Neural crest cell (in vitro differentiated cells): ENCODE data around the gene BPIFB6. TPM values are rescaled to one million over a fixed set of nuclear protein-coding genes. Genes with fewer than 3 reads are reported as not detected.

Source experiments
- DNase-seq: peaks from one replicate; pipeline ENCODE4 v3.0.0; 2021; ENCODE audit warnings: low read depth, mixed read lengths, low spot score
- H3K27ac Mint-ChIP-seq: one replicate; pipeline ENCODE4 v1.8.0; 2021; ENCODE audit warnings: mild to moderate bottlenecking, mixed read lengths; ENCODE audit not compliant: unreplicated experiment
- H3K27me3 Mint-ChIP-seq: 2 replicates; pipeline ENCODE4 v1.8.0; 2021; ENCODE audit warnings: low read depth, mild to moderate bottlenecking, mixed read lengths
- H3K36me3 Mint-ChIP-seq: 2 replicates; pipeline ENCODE4 v1.8.0; 2021; ENCODE audit warnings: low read depth, mild to moderate bottlenecking, mixed read lengths
- H3K4me1 Mint-ChIP-seq: 2 replicates; pipeline ENCODE4 v1.8.0; 2021; ENCODE audit warnings: mixed read lengths
- H3K4me3 Mint-ChIP-seq: one replicate; pipeline ENCODE4 v1.8.0; 2021; ENCODE audit warnings: mild to moderate bottlenecking, mixed read lengths
- H3K9me3 Mint-ChIP-seq: 2 replicates; pipeline ENCODE4 v1.8.0; 2021; ENCODE audit warnings: mixed read lengths
- total RNA-seq: library from RNA; stranded (reverse); gene quantifications from 2 replicates; pipeline ENCODE4 v1.2.1, GENCODE V29; 2021
- TF ChIP-seq, protein P1 (sequence below): fragments of 200-600 bp; sonication (generic); conservative IDR thresholded peaks from 2 replicates; pipeline ENCODE4 v1.5.0; 2021; ENCODE audit warnings: antibody characterized with exemption, mild to moderate bottlenecking

Gene BPIFB6
- total RNA-seq, 1 donor from 2014 or later: not detected

DNA sequence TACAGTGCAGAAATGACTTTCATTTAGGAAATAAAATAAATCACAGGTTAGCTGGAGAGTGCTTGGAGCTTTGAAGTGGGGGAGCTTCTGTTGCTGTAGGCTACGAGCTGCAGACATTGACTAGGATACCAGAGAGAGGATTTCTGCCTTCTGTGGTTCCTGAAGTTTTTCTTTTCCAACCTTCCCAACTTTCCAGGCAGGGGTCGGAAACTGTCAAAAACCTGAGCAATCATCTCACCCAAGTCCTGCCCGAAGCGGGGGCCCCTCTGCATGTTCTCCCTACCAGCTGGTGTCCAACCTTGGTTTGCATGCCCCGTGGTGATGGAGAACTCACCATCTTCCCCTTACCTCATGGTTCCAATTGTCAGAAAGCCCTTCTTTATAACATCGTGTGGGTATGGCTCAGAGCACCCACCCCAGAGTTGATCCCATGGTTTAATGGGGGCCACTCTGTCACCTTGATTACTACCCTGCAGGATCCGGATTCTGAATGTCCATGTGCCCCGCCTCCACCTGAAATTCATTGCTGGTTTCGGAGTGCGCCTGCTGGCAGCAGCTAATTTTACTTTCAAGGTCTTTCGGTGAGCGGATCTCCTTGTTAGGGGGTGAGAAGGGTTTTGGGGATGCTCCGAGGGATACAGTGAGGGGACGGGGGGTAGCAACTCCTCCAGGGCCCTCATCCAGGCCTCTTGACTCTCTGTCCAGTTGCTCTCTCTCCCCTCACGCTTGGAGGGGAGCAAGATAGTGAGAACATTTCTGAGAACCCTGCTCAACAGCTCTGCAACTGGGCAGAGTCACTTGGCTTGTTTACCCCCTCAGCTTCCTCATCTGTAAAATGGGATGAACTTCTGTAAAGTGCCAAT lies 18.9 kb upstream of the BPIFB6 start:
- H3K9me3 Mint-ChIP-seq: no peaks in the 10 kb centered on the region
- peaks cover 2% of the 10 kb centered on the region for H3K27me3 Mint-ChIP-seq
- no peak overlapping the region for H3K27ac Mint-ChIP-seq
- H3K4me3 Mint-ChIP-seq: no peak overlapping the region
- no peaks in the 10 kb centered on the region for H3K36me3 Mint-ChIP-seq
- TF ChIP-seq, protein P1, sequence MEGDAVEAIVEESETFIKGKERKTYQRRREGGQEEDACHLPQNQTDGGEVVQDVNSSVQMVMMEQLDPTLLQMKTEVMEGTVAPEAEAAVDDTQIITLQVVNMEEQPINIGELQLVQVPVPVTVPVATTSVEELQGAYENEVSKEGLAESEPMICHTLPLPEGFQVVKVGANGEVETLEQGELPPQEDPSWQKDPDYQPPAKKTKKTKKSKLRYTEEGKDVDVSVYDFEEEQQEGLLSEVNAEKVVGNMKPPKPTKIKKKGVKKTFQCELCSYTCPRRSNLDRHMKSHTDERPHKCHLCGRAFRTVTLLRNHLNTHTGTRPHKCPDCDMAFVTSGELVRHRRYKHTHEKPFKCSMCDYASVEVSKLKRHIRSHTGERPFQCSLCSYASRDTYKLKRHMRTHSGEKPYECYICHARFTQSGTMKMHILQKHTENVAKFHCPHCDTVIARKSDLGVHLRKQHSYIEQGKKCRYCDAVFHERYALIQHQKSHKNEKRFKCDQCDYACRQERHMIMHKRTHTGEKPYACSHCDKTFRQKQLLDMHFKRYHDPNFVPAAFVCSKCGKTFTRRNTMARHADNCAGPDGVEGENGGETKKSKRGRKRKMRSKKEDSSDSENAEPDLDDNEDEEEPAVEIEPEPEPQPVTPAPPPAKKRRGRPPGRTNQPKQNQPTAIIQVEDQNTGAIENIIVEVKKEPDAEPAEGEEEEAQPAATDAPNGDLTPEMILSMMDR: no peak
- DNase-seq: no peak
- H3K4me1 Mint-ChIP-seq: peaks cover 24% of the 10 kb centered on the region

DNA sequence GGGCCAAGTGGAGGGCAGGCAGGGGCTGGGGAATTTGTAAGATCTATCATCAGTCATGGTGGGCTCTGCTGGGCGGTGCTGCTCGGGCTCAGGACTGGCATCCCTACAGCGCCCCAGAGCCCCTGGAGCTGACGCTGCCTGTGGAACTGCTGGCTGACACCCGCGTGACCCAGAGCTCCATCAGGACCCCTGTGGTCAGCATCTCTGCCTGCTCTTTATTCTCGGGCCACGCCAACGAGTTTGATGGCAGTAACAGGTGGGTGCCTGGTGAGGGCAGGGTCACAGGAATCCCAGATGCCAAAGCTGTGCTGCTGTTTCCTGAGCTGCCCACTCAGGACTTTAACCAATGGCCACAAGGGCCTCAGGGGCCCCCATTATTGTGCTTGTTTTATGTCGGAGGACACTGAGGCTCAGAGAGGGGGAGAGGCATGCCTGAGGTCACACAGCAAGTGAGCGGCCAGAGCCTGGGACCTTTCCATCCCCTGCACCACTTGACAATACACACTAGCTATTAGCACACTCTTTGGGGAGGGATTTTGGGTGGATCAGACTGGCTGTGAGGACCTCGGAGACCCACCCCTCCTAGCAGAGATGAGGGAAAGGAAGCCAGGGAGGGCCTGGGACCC lies 17.6 kb upstream of the BPIFB6 start:
- TF ChIP-seq, protein P1: no peak
- H3K27me3 Mint-ChIP-seq: peaks cover 2% of the 10 kb centered on the region
- no peak for DNase-seq
- H3K27ac Mint-ChIP-seq: no peak overlapping the region
- no peak overlapping the region for H3K4me3 Mint-ChIP-seq
- H3K4me1 Mint-ChIP-seq: peaks cover 21% of the 10 kb centered on the region
- H3K9me3 Mint-ChIP-seq: no peaks in the 10 kb centered on the region
- no peaks in the 10 kb centered on the region for H3K36me3 Mint-ChIP-seq

DNA sequence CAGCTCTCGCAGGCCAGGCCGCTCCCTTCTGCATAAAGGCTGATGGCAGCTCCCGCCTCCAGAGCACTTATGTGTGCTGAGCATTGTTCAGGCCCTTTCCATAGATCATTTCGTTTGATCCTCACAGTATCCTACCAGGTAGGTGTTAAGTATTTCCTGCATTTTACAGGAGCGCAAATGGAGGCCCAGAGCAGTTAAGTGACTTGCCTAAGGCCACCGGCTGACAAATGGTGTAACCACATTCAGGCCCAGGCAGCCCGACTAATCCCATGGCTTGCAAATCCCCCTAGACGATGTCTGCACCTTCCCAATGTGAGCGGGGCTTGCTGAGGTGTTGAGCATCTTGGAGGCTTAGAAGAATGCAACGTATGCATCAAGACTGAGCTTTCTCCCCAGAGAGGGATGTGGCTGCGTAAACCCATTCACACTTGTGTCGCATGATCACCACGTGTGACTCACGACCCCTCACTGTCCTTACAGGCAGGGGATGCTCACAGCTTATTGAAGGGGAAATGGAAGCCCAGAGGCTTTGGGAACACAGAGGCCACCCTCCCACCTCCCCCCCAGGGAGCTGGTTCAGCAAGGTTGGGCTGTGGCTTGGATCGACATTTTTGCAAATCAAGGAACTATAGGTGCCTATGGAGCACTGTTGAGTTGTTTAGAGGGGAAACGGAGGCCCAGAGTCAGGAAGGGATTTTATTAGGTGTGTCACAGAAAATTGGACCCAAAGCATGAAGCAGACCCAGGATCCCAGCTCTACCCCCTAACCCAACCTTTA lies 16.9 kb upstream of the BPIFB6 start:
- DNase-seq: no peak
- peaks cover 2% of the 10 kb centered on the region for H3K27me3 Mint-ChIP-seq

DNA sequence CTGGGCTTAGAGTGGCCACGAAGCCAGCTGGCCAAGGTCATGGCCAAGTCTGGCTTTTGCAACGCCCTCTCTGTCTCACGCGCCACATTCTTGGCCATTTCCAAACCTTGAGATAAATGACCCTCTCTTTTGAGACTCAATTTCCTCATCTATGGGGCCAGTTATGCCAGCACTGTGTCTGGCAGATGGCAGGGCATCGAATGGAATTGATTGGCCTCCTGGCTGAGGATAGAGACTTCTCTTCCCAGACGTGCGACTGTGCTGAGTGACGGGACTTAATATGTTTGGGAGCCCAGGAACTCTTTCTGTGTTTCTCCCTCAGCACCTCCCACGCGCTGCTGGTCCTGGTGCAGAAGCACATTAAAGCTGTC lies 16.3 kb upstream of the BPIFB6 start:
- DNase-seq: no peak
- Mint-ChIP-seq H3K27ac (peak overlapping the region; percentile 3), H3K36me3 (no peaks in the 10 kb centered on the region), H3K9me3 (no peaks in the 10 kb centered on the region), H3K4me3 (no peak overlapping the region), H3K4me1 (peaks cover 8% of the 10 kb centered on the region), H3K27me3 (peaks cover 2% of the 10 kb centered on the region)
- TF ChIP-seq, protein P1: no peak

More for the DNA sequence above, 16.9 kb upstream of the BPIFB6 start:
- TF ChIP-seq, protein P1: no peak
- no peaks in the 10 kb centered on the region for H3K36me3 Mint-ChIP-seq
- H3K4me3 Mint-ChIP-seq: no peak overlapping the region
- H3K27ac Mint-ChIP-seq: no peak overlapping the region
- H3K9me3 Mint-ChIP-seq: no peaks in the 10 kb centered on the region
- H3K4me1 Mint-ChIP-seq: peaks cover 14% of the 10 kb centered on the region

DNA sequence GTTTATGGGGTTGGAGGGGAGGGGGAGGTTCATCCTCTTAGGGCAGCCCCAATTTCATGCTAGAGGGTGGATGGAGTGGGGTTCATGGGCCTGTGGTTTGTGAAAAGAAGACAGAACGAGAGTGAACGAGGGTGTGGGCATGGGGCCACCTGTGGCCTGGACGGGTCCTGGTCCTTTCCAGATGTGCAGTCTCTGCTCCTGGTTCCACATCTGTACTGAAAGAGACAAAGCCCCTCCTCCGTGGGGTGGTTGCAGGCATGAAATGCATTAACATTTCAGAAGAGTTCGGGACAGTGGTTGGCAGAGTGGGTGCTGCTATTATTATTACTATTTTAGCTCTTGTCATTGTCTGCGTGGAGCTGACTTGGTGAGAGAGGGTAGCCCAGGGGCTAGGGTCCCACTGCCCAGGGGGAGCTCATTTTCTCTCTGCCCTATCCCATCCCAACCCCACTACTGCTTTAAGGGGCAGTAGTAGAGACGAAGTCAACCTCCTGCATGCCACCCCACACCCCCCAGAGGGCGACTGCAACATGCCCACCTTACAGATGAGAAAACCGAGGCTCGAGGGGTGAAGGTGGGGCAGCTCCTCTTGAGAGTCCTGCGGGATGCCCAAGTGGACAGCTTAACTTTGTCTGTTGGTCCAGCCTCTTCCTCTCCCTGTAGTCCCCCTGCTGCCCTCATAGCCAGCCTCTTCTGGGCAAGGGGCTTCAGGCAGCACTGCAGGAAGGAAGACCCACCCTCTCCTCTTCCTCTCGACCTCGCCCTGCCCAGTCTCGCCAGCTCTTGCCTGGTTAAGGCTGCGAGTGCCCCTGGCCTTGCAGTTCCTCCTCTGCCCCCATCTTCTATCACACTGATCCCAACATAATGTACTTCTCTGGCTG lies 15.5 kb upstream of the BPIFB6 start:
- Mint-ChIP-seq H3K27me3 (peaks cover 2% of the 10 kb centered on the region), H3K27ac (peak overlapping the region; percentile 20), H3K36me3 (no peaks in the 10 kb centered on the region), H3K9me3 (no peaks in the 10 kb centered on the region), H3K4me3 (no peak overlapping the region), H3K4me1 (peaks cover 5% of the 10 kb centered on the region)
- TF ChIP-seq, protein P1: no peak
- no peak for DNase-seq
